ENCODE data around the gene GNAO1.

GRCh38 chr16:56270828-56271227, 79.5 kb downstream of the GNAO1 start:
- TF ChIP-seq CTCF (conservative IDR thresholded peaks at IDR 0.05) (no peak), ZFX (IDR thresholded peaks at IDR 0.05) (no peak)
